ENCODE measurements around the gene AHRR.
"Not testable (repeated sequence)": the region's sequence is repeated elsewhere in the genome, so short reads cannot be mapped to it uniquely, and the experiment has no call there.

Gene AHRR

GRCh38 chr5:479566-480319, 158.2 kb downstream of the AHRR start:
- Histone ChIP-seq H3K9ac (ENCODE audit: low read depth, low read length) (no peak overlapping the region), H3K27me3 (ENCODE audit: insufficient read depth, low read length) (peaks cover 31% of the 10 kb centered on the region), H3K4me1 (ENCODE audit: insufficient read depth, low read length) (no peaks in the 10 kb centered on the region), H3K4me3 (ENCODE audit: low read length) (no peak overlapping the region), H3K36me3 (ENCODE audit: insufficient read depth, low read depth, low read length) (no peaks in the 10 kb centered on the region), H3K9me3 (ENCODE audit: insufficient read depth, low read depth, low read length) (no peaks in the 10 kb centered on the region), H3K27ac (ENCODE audit: low read length) (no peak overlapping the region)

GRCh38 chr5:481347-481746, 159.8 kb downstream of the AHRR start:
- Histone ChIP-seq H3K36me3 (ENCODE audit: insufficient read depth, low read depth, low read length) (no peaks in the 10 kb centered on the region), H3K27me3 (ENCODE audit: insufficient read depth, low read length) (peaks cover 15% of the 10 kb centered on the region), H3K4me1 (ENCODE audit: insufficient read depth, low read length) (no peaks in the 10 kb centered on the region), H3K9me3 (ENCODE audit: insufficient read depth, low read depth, low read length) (no peaks in the 10 kb centered on the region), H3K9ac (ENCODE audit: low read depth, low read length) (no peak overlapping the region), H3K4me3 (ENCODE audit: low read length) (no peak overlapping the region), H3K27ac (ENCODE audit: low read length) (no peak overlapping the region)

GRCh38 chr5:482021-482420, 160.5 kb downstream of the AHRR start:
- H3K9ac ChIP-seq (ENCODE audit: low read depth, low read length): no peak overlapping the region
- H3K36me3 ChIP-seq (ENCODE audit: insufficient read depth, low read depth, low read length): no peaks in the 10 kb centered on the region
- H3K4me3 ChIP-seq (ENCODE audit: low read length): no peak overlapping the region
- no peaks in the 10 kb centered on the region for H3K9me3 ChIP-seq (ENCODE audit: insufficient read depth, low read depth, low read length)
- H3K27ac ChIP-seq (ENCODE audit: low read length): no peak overlapping the region
- H3K27me3 ChIP-seq (ENCODE audit: insufficient read depth, low read length): peaks cover 9% of the 10 kb centered on the region
- no peaks in the 10 kb centered on the region for H3K4me1 ChIP-seq (ENCODE audit: insufficient read depth, low read length)

GRCh38 chr5:482506-482905, 161.0 kb downstream of the AHRR start:
- H3K9ac ChIP-seq (ENCODE audit: low read depth, low read length): no peak overlapping the region
- peaks cover 4% of the 10 kb centered on the region for H3K27me3 ChIP-seq (ENCODE audit: insufficient read depth, low read length)
- no peaks in the 10 kb centered on the region for H3K4me1 ChIP-seq (ENCODE audit: insufficient read depth, low read length)
- no peak overlapping the region for H3K27ac ChIP-seq (ENCODE audit: low read length)
- no peaks in the 10 kb centered on the region for H3K9me3 ChIP-seq (ENCODE audit: insufficient read depth, low read depth, low read length)
- no peaks in the 10 kb centered on the region for H3K36me3 ChIP-seq (ENCODE audit: insufficient read depth, low read depth, low read length)
- H3K4me3 ChIP-seq (ENCODE audit: low read length): no peak overlapping the region

GRCh38 chr5:483011-483410, 161.5 kb downstream of the AHRR start:
- no peaks in the 10 kb centered on the region for H3K36me3 ChIP-seq (ENCODE audit: insufficient read depth, low read depth, low read length)
- H3K27ac ChIP-seq (ENCODE audit: low read length): no peak overlapping the region
- H3K4me1 ChIP-seq (ENCODE audit: insufficient read depth, low read length): no peaks in the 10 kb centered on the region
- H3K27me3 ChIP-seq (ENCODE audit: insufficient read depth, low read length): no peaks in the 10 kb centered on the region
- no peak overlapping the region for H3K9ac ChIP-seq (ENCODE audit: low read depth, low read length)
- no peak overlapping the region for H3K4me3 ChIP-seq (ENCODE audit: low read length)
- H3K9me3 ChIP-seq (ENCODE audit: insufficient read depth, low read depth, low read length): no peaks in the 10 kb centered on the region

GRCh38 chr5:483434-484140, 162.1 kb downstream of the AHRR start:
- H3K4me1 ChIP-seq (ENCODE audit: insufficient read depth, low read length): no peaks in the 10 kb centered on the region
- no peak overlapping the region for H3K4me3 ChIP-seq (ENCODE audit: low read length)
- no peak overlapping the region for H3K9ac ChIP-seq (ENCODE audit: low read depth, low read length)

GRCh38 chr5:484556-484955, 163.0 kb downstream of the AHRR start:
- no peaks in the 10 kb centered on the region for H3K4me1 ChIP-seq (ENCODE audit: insufficient read depth, low read length)
- no peaks in the 10 kb centered on the region for H3K27me3 ChIP-seq (ENCODE audit: insufficient read depth, low read length)
- no peaks in the 10 kb centered on the region for H3K9me3 ChIP-seq (ENCODE audit: insufficient read depth, low read depth, low read length)
- H3K9ac ChIP-seq (ENCODE audit: low read depth, low read length): no peak overlapping the region
- no peak overlapping the region for H3K27ac ChIP-seq (ENCODE audit: low read length)
- H3K36me3 ChIP-seq (ENCODE audit: insufficient read depth, low read depth, low read length): no peaks in the 10 kb centered on the region
- H3K4me3 ChIP-seq (ENCODE audit: low read length): no peak overlapping the region

More at GRCh38 chr5:483434-484140, 162.1 kb downstream of the AHRR start:
- Histone ChIP-seq H3K27me3 (ENCODE audit: insufficient read depth, low read length) (no peaks in the 10 kb centered on the region), H3K9me3 (ENCODE audit: insufficient read depth, low read depth, low read length) (no peaks in the 10 kb centered on the region), H3K27ac (ENCODE audit: low read length) (no peak overlapping the region), H3K36me3 (ENCODE audit: insufficient read depth, low read depth, low read length) (no peaks in the 10 kb centered on the region)

- Histone ChIP-seq H3K9me3 (ENCODE audit: insufficient read depth, low read depth, low read length) (no peaks in the 10 kb centered on the region), H3K36me3 (ENCODE audit: insufficient read depth, low read depth, low read length) (no peaks in the 10 kb centered on the region), H3K27me3 (ENCODE audit: insufficient read depth, low read length) (no peaks in the 10 kb centered on the region), H3K4me1 (ENCODE audit: insufficient read depth, low read length) (no peaks in the 10 kb centered on the region), H3K4me3 (ENCODE audit: low read length) (no peak overlapping the region), H3K27ac (ENCODE audit: low read length) (no peak overlapping the region), H3K9ac (ENCODE audit: low read depth, low read length) (no peak overlapping the region)
These were observed 163.8 kb downstream of the AHRR start for GRCh38 chr5:485113-485945.

GRCh38 chr5:485946-486491, 164.5 kb downstream of the AHRR start:
- H3K36me3 ChIP-seq (ENCODE audit: insufficient read depth, low read depth, low read length): no peaks in the 10 kb centered on the region
- H3K4me1 ChIP-seq (ENCODE audit: insufficient read depth, low read length): no peaks in the 10 kb centered on the region
- no peak overlapping the region for H3K27ac ChIP-seq (ENCODE audit: low read length)
- no peaks in the 10 kb centered on the region for H3K9me3 ChIP-seq (ENCODE audit: insufficient read depth, low read depth, low read length)
- H3K27me3 ChIP-seq (ENCODE audit: insufficient read depth, low read length): no peaks in the 10 kb centered on the region
- H3K9ac ChIP-seq (ENCODE audit: low read depth, low read length): no peak overlapping the region
- H3K4me3 ChIP-seq (ENCODE audit: low read length): no peak overlapping the region

GRCh38 chr5:486597-486996, 165.1 kb downstream of the AHRR start:
- not testable (repeated sequence) for H3K27ac ChIP-seq (ENCODE audit: low read length); H3K4me1 ChIP-seq (ENCODE audit: insufficient read depth, low read length); H3K36me3 ChIP-seq (ENCODE audit: insufficient read depth, low read depth, low read length); H3K9ac ChIP-seq (ENCODE audit: low read depth, low read length); H3K4me3 ChIP-seq (ENCODE audit: low read length); H3K9me3 ChIP-seq (ENCODE audit: insufficient read depth, low read depth, low read length); H3K27me3 ChIP-seq (ENCODE audit: insufficient read depth, low read length)

Data from iPS-20b (cell line).